ENCODE results near the gene GLTP. TPM values are rescaled to one million over a fixed set of nuclear protein-coding genes. Genes with fewer than 3 reads are reported as not detected.
A peak's percentile ranks its signal among the peaks of the same experiment; 100 is the strongest.

GLTP gene
- total and polyA plus RNA-seq, 3 donors from 2014 or later = 20.0 to 27.1 (median 23.1) TPM

DNA sequence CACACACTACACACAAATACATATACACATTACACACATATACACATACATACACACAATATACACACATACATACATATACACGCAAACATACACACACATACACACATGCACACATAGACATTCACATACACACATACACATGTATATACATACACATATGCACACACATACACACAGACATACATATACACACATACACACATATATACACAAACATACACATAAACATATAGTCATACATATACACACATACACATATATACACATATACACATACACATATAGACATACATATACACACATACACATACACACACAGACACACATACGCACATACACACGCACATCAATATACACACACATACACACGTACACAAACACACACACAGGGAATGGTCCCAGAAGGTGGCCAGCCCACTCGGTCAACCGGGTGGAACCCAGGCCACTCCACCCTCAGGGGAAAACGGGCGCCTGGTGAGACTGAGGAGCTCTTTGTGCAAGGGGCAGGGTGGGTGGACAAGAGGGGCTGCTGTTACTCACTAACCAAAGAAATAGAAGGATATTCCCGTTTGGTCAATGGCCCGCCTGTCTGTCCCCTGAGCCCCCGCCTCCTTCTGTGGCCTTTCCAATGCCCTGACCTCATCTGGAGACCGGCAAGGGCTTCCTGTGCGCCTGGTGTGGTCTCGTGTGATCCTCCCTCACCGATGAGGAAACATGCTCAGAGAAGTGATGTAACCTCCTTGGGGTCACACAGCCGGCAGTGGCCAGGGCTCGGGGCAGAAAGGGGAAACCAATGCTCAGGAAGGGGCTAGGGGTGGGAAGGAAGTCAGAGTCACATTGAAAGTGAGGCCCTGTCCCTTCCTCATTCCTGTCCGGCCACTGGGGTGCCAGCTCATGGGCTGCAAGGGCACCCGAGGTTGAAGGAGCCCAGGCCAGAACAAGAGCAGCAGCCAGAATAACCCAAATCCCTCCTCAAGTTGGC lies 52.5 kb downstream of the GLTP start:
- intact Hi-C loops (cut with DNase I; ENCODE audit: low total_unique reads) = no loop called here
- Histone ChIP-seq H3K9me3 (no peaks in the 10 kb centered on the region), H3K27ac (no peak overlapping the region), H3K36me3 (ENCODE audit: low read depth, missing control alignments) (no peaks in the 10 kb centered on the region), H3K27me3 (no peaks in the 10 kb centered on the region), H3K4me3 (no peak overlapping the region), H3K4me1 (no peaks in the 10 kb centered on the region)
- DNase-seq = peak; percentile 26
- no peak for TF ChIP-seq POLR2A (IDR thresholded peaks at IDR 0.05)
- no peak for TF ChIP-seq CTCF (IDR thresholded peaks at IDR 0.05)
- 75 to 78% methylated on average over 18 to 19 of the region's 19 CpGs for WGBS, 2 donors

DNA sequence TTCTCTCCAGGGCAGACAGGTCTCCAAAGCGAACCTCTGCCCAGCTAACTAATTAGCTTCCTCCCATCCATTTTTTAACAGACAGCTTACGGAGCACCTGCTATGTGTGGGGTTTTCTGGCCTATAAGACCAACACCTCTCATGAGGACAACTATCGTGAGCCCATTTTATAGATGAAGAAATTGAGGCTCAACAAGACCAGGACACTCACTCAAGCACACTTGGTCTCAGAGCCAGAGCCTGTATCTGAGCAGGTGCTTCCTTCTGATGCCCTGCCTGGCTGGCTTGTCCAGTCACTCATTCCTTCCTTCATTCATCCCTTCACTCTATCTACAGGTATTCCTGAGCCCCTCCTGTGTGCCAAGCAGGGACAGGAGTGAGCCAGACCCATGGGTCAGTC lies 53.3 kb downstream of the GLTP start:
- 87 to 89% methylated on average over 3 of the region's 3 CpGs for WGBS, 2 donors
- Histone ChIP-seq H3K27me3 (no peaks in the 10 kb centered on the region), H3K36me3 (ENCODE audit: low read depth, missing control alignments) (no peaks in the 10 kb centered on the region)

GRCh38 chr12:109824731-109825130 lies 55.6 kb downstream of the GLTP start:
- H3K9me3 ChIP-seq = no peaks in the 10 kb centered on the region
- H3K27me3 ChIP-seq = no peaks in the 10 kb centered on the region
- no peak overlapping the region for H3K27ac ChIP-seq
- H3K36me3 ChIP-seq (ENCODE audit: low read depth, missing control alignments) = no peaks in the 10 kb centered on the region
- H3K4me3 ChIP-seq = no peak overlapping the region
- DNase-seq = no peak
- intact Hi-C loops (cut with DNase I; ENCODE audit: low total_unique reads) = no loop called here
- 89 to 96% methylated on average over 8 of the region's 8 CpGs for WGBS, 2 donors
- TF ChIP-seq CTCF (IDR thresholded peaks at IDR 0.05) (no peak), POLR2A (IDR thresholded peaks at IDR 0.05) (no peak)
- no peaks in the 10 kb centered on the region for H3K4me1 ChIP-seq

More for the DNA sequence above, 53.3 kb downstream of the GLTP start:
- Histone ChIP-seq H3K9me3 (no peaks in the 10 kb centered on the region), H3K4me1 (no peaks in the 10 kb centered on the region), H3K4me3 (no peak overlapping the region), H3K27ac (no peak overlapping the region)
- no peak for DNase-seq
- intact Hi-C loops (cut with DNase I; ENCODE audit: low total_unique reads) = no loop called here
- no peak for TF ChIP-seq POLR2A (IDR thresholded peaks at IDR 0.05)
- TF ChIP-seq CTCF (IDR thresholded peaks at IDR 0.05) = no peak

DNA sequence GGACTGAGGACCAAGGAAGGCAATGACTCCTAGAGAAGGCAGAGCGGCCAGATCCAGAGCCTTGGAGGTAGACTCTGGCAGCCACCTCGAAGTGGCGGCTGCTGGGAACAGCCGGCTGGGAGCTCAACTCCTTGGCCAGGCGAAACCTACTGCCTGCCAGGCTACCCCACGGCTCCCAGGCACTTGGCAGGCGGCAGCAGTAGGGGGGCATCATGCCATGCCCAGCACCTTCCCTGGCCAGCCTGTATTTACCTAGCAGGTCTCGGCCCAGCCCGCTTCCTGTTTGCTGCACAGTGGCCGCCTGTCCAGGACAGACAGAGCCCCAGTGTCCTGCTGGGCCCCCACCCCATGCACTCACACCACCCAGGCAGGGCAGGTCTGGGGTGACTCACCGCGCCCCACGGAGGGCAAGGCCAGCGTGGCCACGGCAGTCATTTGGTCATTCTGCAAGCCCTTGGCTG lies 57.4 kb downstream of the GLTP start:
- Histone ChIP-seq H3K9me3 (no peaks in the 10 kb centered on the region), H3K4me3 (no peak overlapping the region), H3K4me1 (no peaks in the 10 kb centered on the region), H3K27me3 (no peaks in the 10 kb centered on the region), H3K27ac (no peak overlapping the region), H3K36me3 (ENCODE audit: low read depth, missing control alignments) (no peaks in the 10 kb centered on the region)
- intact Hi-C loops (cut with DNase I; ENCODE audit: low total_unique reads) = no loop called here
- WGBS, 2 donors = 69 to 84% methylated on average over 11 to 15 of the region's 15 CpGs
- DNase-seq = no peak
- TF ChIP-seq POLR2A (IDR thresholded peaks at IDR 0.05) = no peak
- TF ChIP-seq CTCF (IDR thresholded peaks at IDR 0.05) = no peak
